AG10803 (cell line): ENCODE measurements around the gene ABLIM3.

ENCODE experiments used
- DNase-seq: peaks from one replicate; pipeline ENCODE4 v3.0.0; 2010; ENCODE audit warnings: low read depth
- H3K4me3 ChIP-seq: 2 replicates; pipeline ENCODE4 v1.5.1; 2011; ENCODE audit warnings: mild to moderate bottlenecking, low read length, control low read depth
- CTCF ChIP-seq: conservative IDR thresholded peaks from 2 replicates; pipeline ENCODE4 v1.5.1; 2011; ENCODE audit warnings: mild to moderate bottlenecking, low read length, control low read depth, inconsistent platforms

ABLIM3 gene

GRCh38 chr5:149203921-149204441 is 62.7 kb downstream of the ABLIM3 start:
- TF ChIP-seq CTCF, result no peak
- no peak overlapping the region for H3K4me3 ChIP-seq
- no peak for DNase-seq

DNA sequence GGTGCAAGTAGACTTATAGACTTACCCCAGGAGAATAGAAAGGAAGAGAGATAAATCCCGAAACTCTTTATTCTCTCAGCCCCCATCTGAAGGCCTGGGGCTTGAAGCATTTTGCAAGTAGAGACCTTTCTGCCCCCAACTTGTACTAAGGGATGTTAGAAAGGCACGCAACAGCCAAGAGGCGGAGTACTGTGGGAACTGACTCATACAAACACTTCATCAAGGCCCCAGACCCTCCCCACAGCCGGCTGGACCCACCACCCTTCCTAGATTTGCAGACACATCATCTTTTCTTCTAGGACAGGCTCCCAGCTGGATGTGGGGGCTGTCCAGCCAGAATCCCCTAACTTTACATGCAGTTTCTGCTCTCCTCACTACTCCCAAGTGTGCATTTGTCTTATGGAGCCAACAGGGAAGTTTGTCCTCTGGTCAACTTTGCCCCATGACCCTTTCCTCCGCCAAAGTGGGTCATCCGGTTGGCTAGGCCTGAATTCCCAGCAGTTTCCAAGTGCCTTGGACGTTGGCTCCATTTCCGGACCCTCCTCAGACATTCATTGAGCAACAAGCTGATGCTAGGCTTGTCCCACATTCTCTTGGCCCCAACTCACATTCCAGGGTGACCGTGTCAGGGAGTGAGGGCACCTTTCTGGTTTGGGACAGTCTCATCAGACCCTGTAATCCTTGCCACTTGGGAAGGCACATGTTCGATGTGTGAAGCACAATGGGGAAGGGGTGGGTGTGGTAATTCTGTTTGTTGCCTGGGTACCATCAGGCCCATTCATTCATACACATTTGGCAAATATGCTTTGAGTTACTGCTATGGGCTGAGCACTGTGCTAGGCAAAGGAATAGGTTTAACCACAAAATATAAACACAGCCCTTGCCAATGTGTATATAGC is 64.6 kb downstream of the ABLIM3 start:
- no peak for TF ChIP-seq CTCF
- DNase-seq, result peak; percentile 63
- no peak overlapping the region for H3K4me3 ChIP-seq

DNA sequence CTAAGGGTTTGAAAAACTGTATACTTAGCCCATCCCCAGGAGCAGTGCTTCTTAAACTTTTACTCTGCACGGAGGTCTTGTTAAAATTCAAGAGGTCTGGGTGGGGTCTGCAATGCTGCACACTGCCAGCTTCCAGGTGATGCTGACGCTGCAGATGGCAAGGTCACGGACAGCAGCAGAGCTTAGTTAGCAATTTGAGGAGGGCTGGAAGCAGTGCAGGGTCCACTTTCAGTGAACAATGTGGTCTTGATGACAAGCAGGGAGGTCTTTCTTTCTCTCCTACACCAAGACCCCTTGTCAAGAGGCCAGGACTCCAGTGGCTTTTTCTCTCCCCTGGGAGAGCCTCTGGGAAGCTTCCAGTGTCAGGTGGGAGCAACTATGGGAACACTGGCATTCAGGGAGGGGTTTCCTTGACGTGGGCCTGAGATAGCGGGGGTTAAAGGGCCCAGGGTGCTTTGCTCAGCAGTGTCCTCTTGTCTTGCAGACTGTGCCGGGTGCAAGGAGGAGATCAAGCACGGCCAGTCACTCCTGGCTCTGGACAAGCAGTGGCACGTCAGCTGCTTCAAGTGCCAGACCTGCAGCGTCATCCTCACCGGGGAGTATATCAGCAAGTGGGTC is 65.3 kb downstream of the ABLIM3 start:
- no peak for TF ChIP-seq CTCF
- DNase-seq, result no peak
- no peak overlapping the region for H3K4me3 ChIP-seq

GRCh38 chr5:149207831-149208230 is 66.5 kb downstream of the ABLIM3 start:
- no peak for DNase-seq
- H3K4me3 ChIP-seq, result no peak overlapping the region
- TF ChIP-seq CTCF, result no peak

DNA sequence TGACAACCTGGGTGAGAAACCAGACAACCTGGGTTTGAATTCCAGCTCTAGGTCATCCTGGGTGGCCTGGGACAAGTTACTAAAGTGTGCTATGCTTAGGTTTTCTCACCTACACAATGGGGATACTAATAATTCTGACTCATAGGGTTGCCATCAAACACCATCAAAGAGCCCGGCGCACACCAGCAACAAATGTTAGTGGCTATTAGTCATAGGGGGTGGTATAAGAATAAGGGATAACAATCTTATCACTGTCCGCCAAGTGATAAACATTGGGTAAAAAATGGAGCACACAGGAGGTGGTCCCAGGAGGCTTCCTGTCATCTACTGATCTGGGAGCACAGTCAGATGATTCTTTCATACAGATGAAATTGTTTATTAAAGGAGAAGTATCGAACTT is 68.9 kb downstream of the ABLIM3 start:
- no peak overlapping the region for H3K4me3 ChIP-seq
- TF ChIP-seq CTCF, result no peak
- no peak for DNase-seq

DNA sequence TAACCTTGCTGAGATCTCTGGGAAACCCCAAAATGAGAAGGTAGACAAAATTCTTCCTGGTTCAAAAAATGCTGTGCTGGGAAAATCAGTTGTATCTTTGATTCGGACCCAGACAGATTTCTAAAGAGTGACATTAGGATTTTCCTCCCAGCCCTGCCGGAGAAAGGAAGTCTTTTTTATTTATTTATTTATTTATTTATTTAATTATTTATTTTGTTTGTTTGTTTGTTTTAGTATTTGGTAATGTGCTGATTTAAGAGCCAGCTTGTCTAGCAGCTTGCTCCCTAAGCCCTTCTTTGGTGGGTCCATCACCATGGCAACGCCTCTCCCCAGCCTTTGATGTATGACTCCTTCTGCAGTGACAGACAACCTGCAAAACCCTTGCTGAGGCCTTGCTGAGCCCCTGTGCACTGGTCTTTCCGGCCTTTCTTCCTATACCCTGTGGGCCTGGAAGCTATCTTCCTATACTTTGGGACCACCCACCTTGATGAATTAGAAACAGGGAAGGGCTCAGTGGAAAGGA is 69.7 kb downstream of the ABLIM3 start:
- no peak for TF ChIP-seq CTCF
- H3K4me3 ChIP-seq, result no peak overlapping the region
- DNase-seq, result no peak

DNA sequence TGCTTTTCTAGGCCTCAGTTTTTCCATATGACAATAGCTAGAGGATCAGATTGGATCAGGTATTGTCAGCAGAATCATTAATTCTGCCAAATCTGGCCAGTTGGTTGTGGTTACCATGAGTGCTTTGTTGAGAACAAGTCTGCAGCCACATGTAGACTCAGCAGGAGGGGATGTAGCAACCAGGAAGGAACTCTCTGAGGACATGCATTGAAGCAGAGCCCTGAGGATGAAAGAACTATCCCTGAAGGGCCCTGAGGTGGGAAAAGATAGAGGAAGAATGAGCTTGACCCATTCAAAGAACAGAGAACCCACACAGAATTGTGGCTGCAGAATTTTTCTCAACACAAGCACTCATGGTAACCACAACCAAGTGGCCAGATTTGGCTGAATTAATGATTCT is 70.3 kb downstream of the ABLIM3 start:
- TF ChIP-seq CTCF, result no peak
- H3K4me3 ChIP-seq, result no peak overlapping the region
- DNase-seq, result peak; percentile 77
